Measurements from ENCODE around the gene SLFN12L. TPM values are rescaled to one million over a fixed set of nuclear protein-coding genes. Genes with fewer than 3 reads are reported as not detected.

The SLFN12L gene
- total RNA-seq, 2 donors from 2014 or later: not detected

DNA sequence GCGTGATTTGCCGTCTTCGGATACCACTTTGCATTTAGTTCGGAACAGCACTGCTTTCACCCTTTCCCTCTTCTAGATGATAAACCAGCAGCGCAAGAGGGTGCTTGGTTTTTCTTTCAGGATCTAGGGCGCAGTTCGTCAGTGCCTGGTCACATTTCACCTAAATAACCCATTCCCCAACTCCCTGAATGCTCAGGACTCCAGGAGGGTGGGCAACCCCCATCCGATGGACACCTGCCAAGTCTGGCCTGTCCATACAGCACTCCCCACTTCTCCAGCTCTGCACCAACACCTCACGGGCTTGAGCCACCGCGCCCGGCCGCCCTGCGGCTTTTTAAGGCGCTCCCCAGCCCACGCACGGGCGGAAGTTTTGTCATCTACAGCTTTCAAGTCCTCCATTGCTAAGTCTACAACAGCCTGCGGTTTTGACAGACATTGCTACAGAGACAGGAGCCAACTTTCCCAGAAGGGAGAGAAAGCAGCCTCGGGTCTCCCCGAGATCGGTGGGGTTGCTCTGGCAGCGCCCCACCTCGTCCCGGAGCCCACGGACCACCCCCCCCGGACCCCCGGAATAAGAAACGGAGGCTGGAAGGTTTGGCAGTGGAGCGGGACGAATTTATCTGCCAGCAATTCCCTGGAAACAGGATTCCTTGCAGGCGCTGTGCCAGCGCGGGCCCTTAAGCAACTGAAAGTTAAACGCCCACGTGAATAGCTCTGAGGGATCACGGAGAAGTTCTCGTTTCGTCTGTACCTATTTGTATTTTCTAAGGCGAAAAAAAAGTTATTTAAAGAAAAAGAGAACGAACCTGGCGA lies 50.4 kb downstream of the SLFN12L start:
- H3K27me3 Mint-ChIP-seq (ENCODE audit: insufficient read depth): peaks cover 95% of the 10 kb centered on the region
- 67 to 85% methylated on average over 29 to 42 of the region's 42 CpGs for WGBS, 2 experiments (ENCODE audit: insufficient coverage in 1 of 2, insufficient read length in 1 of 2)
- no peak overlapping the region for H3K4me3 ChIP-seq (ENCODE audit: low read length)
- no peaks in the 10 kb centered on the region for H3K36me3 ChIP-seq (ENCODE audit: control insufficient read depth, insufficient read depth, low read length)
- peaks cover 10% of the 10 kb centered on the region for H3K9me3 Mint-ChIP-seq
- TF ChIP-seq, protein P1, sequence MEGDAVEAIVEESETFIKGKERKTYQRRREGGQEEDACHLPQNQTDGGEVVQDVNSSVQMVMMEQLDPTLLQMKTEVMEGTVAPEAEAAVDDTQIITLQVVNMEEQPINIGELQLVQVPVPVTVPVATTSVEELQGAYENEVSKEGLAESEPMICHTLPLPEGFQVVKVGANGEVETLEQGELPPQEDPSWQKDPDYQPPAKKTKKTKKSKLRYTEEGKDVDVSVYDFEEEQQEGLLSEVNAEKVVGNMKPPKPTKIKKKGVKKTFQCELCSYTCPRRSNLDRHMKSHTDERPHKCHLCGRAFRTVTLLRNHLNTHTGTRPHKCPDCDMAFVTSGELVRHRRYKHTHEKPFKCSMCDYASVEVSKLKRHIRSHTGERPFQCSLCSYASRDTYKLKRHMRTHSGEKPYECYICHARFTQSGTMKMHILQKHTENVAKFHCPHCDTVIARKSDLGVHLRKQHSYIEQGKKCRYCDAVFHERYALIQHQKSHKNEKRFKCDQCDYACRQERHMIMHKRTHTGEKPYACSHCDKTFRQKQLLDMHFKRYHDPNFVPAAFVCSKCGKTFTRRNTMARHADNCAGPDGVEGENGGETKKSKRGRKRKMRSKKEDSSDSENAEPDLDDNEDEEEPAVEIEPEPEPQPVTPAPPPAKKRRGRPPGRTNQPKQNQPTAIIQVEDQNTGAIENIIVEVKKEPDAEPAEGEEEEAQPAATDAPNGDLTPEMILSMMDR (conservative IDR thresholded peaks at IDR 0.05): no peak
- no peak for DNase-seq
- H3K27ac ChIP-seq (ENCODE audit: low read depth, low read length): no peak overlapping the region
- H3K9ac ChIP-seq (ENCODE audit: extremely low read depth, low read length, poor library complexity, severe bottlenecking): no peak overlapping the region
- H3K4me1 Mint-ChIP-seq: peaks cover 2% of the 10 kb centered on the region
- no peaks in the 10 kb centered on the region for H3K36me3 Mint-ChIP-seq (ENCODE audit: low read depth)
- no peak overlapping the region for H3K27ac Mint-ChIP-seq
- peak overlapping the region; percentile 44 for H3K4me3 Mint-ChIP-seq
- no peaks in the 10 kb centered on the region for H3K4me1 ChIP-seq (ENCODE audit: control insufficient read depth, insufficient read depth, low read length)
- peaks cover 70% of the 10 kb centered on the region for H3K27me3 ChIP-seq (ENCODE audit: control insufficient read depth, insufficient read depth, low read length, poor library complexity, severe bottlenecking)
- H3K9me3 ChIP-seq (ENCODE audit: control insufficient read depth, low read length): no peaks in the 10 kb centered on the region

DNA sequence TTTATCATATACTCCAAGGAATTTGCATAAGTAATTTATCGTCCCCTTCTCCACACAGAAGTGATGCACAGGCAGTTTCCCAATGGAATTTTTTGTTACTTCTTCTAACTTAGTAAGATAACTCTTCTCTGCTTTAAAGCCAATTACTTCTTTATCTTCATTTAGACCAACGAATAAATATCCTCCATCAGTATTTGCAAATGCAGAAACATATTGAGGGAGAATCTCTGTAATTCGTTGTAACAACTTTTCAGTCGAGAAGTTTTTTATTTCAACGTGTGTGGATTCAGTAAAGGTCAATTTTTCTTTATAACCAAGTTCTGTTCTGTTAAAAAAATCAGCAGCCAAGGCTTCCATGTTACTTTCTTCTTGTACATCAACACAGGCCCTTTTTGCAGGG lies 58.2 kb downstream of the SLFN12L start:
- Mint-ChIP-seq H3K9me3 (peaks cover 5% of the 10 kb centered on the region), H3K27me3 (ENCODE audit: insufficient read depth) (peaks cover 65% of the 10 kb centered on the region), H3K4me3 (no peak overlapping the region), H3K4me1 (no peaks in the 10 kb centered on the region), H3K36me3 (ENCODE audit: low read depth) (no peaks in the 10 kb centered on the region), H3K27ac (no peak overlapping the region)
- Histone ChIP-seq H3K36me3 (ENCODE audit: control insufficient read depth, insufficient read depth, low read length) (no peaks in the 10 kb centered on the region), H3K9ac (ENCODE audit: extremely low read depth, low read length, poor library complexity, severe bottlenecking) (no peak overlapping the region), H3K4me1 (ENCODE audit: control insufficient read depth, insufficient read depth, low read length) (no peaks in the 10 kb centered on the region), H3K9me3 (ENCODE audit: control insufficient read depth, low read length) (no peaks in the 10 kb centered on the region), H3K27ac (ENCODE audit: low read depth, low read length) (no peak overlapping the region), H3K27me3 (ENCODE audit: control insufficient read depth, insufficient read depth, low read length, poor library complexity, severe bottlenecking) (peaks cover 27% of the 10 kb centered on the region), H3K4me3 (ENCODE audit: low read length) (no peak overlapping the region)
- 75 to 87% methylated on average over 1 to 5 of the region's 5 CpGs for WGBS, 2 experiments (ENCODE audit: insufficient coverage in 1 of 2, insufficient read length in 1 of 2)
- DNase-seq: no peak
- TF ChIP-seq, protein P1 (conservative IDR thresholded peaks at IDR 0.05): no peak

DNA sequence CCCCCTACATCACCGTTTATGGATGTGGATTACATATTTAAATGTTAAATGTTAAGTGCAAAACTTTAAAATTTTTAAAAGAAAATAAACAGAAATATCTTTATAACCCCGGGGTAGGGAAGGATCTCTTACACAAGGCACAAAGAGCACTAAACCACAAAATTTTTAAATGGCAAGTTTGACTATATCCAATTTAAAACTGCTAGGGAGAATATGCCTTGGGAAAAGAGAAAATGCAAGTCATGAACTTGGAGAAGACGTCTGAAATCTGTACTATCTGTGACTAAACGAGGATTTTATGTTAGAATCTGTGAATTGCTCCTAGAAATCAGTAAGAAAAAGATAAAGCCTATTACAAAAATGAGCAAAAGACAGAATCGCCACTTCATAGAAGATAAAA lies 60.2 kb downstream of the SLFN12L start:
- Histone ChIP-seq H3K27ac (ENCODE audit: low read depth, low read length) (no peak overlapping the region), H3K9me3 (ENCODE audit: control insufficient read depth, low read length) (no peaks in the 10 kb centered on the region), H3K36me3 (ENCODE audit: control insufficient read depth, insufficient read depth, low read length) (no peaks in the 10 kb centered on the region), H3K4me3 (ENCODE audit: low read length) (no peak overlapping the region), H3K27me3 (ENCODE audit: control insufficient read depth, insufficient read depth, low read length, poor library complexity, severe bottlenecking) (peaks cover 25% of the 10 kb centered on the region), H3K4me1 (ENCODE audit: control insufficient read depth, insufficient read depth, low read length) (no peaks in the 10 kb centered on the region), H3K9ac (ENCODE audit: extremely low read depth, low read length, poor library complexity, severe bottlenecking) (no peak overlapping the region)
- Mint-ChIP-seq H3K27me3 (ENCODE audit: insufficient read depth) (peaks cover 65% of the 10 kb centered on the region), H3K9me3 (no peaks in the 10 kb centered on the region), H3K36me3 (ENCODE audit: low read depth) (no peaks in the 10 kb centered on the region), H3K27ac (no peak overlapping the region), H3K4me3 (no peak overlapping the region), H3K4me1 (no peaks in the 10 kb centered on the region)
- DNase-seq: no peak
- WGBS, 2 experiments (ENCODE audit: insufficient coverage in 1 of 2, insufficient read length in 1 of 2): 91% methylated on average over 3 of the region's 5 CpGs; no CpG with 5 or more reads in 1 of the 2 experiments
- TF ChIP-seq, protein P1 (conservative IDR thresholded peaks at IDR 0.05): no peak
